ENCODE results near the gene DAGLA.

- no peak for TF ChIP-seq CTCF (IDR thresholded peaks at IDR 0.05)
- no peak for TF ChIP-seq EZH2phosphoT487 (IDR thresholded peaks at IDR 0.05)
- no peak for TF ChIP-seq EZH2 (IDR thresholded peaks at IDR 0.05)
These were observed 67.7 kb downstream of the DAGLA start for GRCh38 chr11:61747967-61748285.

All from neural progenitor cell (in vitro differentiated cells).